Measurements from ENCODE around the gene SLC9B1.
"Not testable (repeated sequence)": the region's sequence is repeated elsewhere in the genome, so short reads cannot be mapped to it uniquely, and the experiment has no call there.

Gene SLC9B1

GRCh38 chr4:103018391-103019307, 856 bp downstream of the SLC9B1 start:
- peak; percentile 38 for DNase-seq
- in situ Hi-C loops (cut with HindIII; ENCODE audit: low pct_ligation_motif_present, low pct_unique_long_range_greater_than_20kb, low sequenced_read_pairs): no loop called here

- DNase-seq: no peak
- in situ Hi-C loops (cut with HindIII; ENCODE audit: low pct_ligation_motif_present, low pct_unique_long_range_greater_than_20kb, low sequenced_read_pairs): no loop called here
Measured at GRCh38 chr4:103012551-103012950, 7.0 kb downstream of the SLC9B1 start.

GRCh38 chr4:103012060-103012459, 7.4 kb downstream of the SLC9B1 start:
- peak; percentile 12 for DNase-seq
- in situ Hi-C loops (cut with HindIII; ENCODE audit: low pct_ligation_motif_present, low pct_unique_long_range_greater_than_20kb, low sequenced_read_pairs): no loop called here

- in situ Hi-C loops (cut with HindIII; ENCODE audit: low pct_ligation_motif_present, low pct_unique_long_range_greater_than_20kb, low sequenced_read_pairs): no loop called here
Measured at GRCh38 chr4:103011378-103012025, 8.0 kb downstream of the SLC9B1 start.

GRCh38 chr4:103010804-103011203, 8.7 kb downstream of the SLC9B1 start:
- in situ Hi-C loops (cut with HindIII; ENCODE audit: low pct_ligation_motif_present, low pct_unique_long_range_greater_than_20kb, low sequenced_read_pairs): no loop called here
- DNase-seq: no peak

More at GRCh38 chr4:103011378-103012025, 8.0 kb downstream of the SLC9B1 start:
- DNase-seq: no peak

GRCh38 chr4:103008875-103009729, 10.4 kb downstream of the SLC9B1 start:
- in situ Hi-C loops (cut with HindIII; ENCODE audit: low pct_ligation_motif_present, low pct_unique_long_range_greater_than_20kb, low sequenced_read_pairs): no loop called here
- DNase-seq: peak; percentile 54

- no peak for DNase-seq
- in situ Hi-C loops (cut with HindIII; ENCODE audit: low pct_ligation_motif_present, low pct_unique_long_range_greater_than_20kb, low sequenced_read_pairs): no loop called here
Measured at GRCh38 chr4:103002551-103002950, 17.0 kb downstream of the SLC9B1 start.

- DNase-seq: no peak
- in situ Hi-C loops (cut with HindIII; ENCODE audit: low pct_ligation_motif_present, low pct_unique_long_range_greater_than_20kb, low sequenced_read_pairs): no loop called here
Measured at GRCh38 chr4:102994803-102995202, 24.7 kb downstream of the SLC9B1 start.

GRCh38 chr4:102993985-102994384, 25.5 kb downstream of the SLC9B1 start:
- in situ Hi-C loops (cut with HindIII; ENCODE audit: low pct_ligation_motif_present, low pct_unique_long_range_greater_than_20kb, low sequenced_read_pairs); DNase-seq: not testable (repeated sequence)

GRCh38 chr4:102988429-102989020, 31.0 kb downstream of the SLC9B1 start:
- no peak for DNase-seq

GRCh38 chr4:102981005-102981404, 38.5 kb downstream of the SLC9B1 start:
- no peak for DNase-seq

More at GRCh38 chr4:102988429-102989020, 31.0 kb downstream of the SLC9B1 start:
- in situ Hi-C loops (cut with HindIII; ENCODE audit: low pct_ligation_motif_present, low pct_unique_long_range_greater_than_20kb, low sequenced_read_pairs): no loop called here

GRCh38 chr4:102961813-102962212, 57.7 kb downstream of the SLC9B1 start:
- in situ Hi-C loops (cut with HindIII; ENCODE audit: low pct_ligation_motif_present, low pct_unique_long_range_greater_than_20kb, low sequenced_read_pairs); DNase-seq: not testable (repeated sequence)

More at GRCh38 chr4:102981005-102981404, 38.5 kb downstream of the SLC9B1 start:
- in situ Hi-C loops (cut with HindIII; ENCODE audit: low pct_ligation_motif_present, low pct_unique_long_range_greater_than_20kb, low sequenced_read_pairs): no loop called here

GRCh38 chr4:102959496-102959895, 60.0 kb downstream of the SLC9B1 start:
- no peak for DNase-seq
- in situ Hi-C loops (cut with HindIII; ENCODE audit: low pct_ligation_motif_present, low pct_unique_long_range_greater_than_20kb, low sequenced_read_pairs): no loop called here

- in situ Hi-C loops (cut with HindIII; ENCODE audit: low pct_ligation_motif_present, low pct_unique_long_range_greater_than_20kb, low sequenced_read_pairs): no loop called here
- DNase-seq: no peak
Measured at GRCh38 chr4:102945066-102945465, 74.4 kb downstream of the SLC9B1 start.

- DNase-seq; in situ Hi-C loops (cut with HindIII; ENCODE audit: low pct_ligation_motif_present, low pct_unique_long_range_greater_than_20kb, low sequenced_read_pairs): not testable (repeated sequence)
Measured at GRCh38 chr4:102938063-102938462, 81.4 kb downstream of the SLC9B1 start.

- in situ Hi-C loops (cut with HindIII; ENCODE audit: low pct_ligation_motif_present, low pct_unique_long_range_greater_than_20kb, low sequenced_read_pairs): no loop called here
- DNase-seq: no peak
Measured at GRCh38 chr4:102935716-102936115, 83.8 kb downstream of the SLC9B1 start.

GRCh38 chr4:102919697-102920096, 99.8 kb downstream of the SLC9B1 start:
- DNase-seq; in situ Hi-C loops (cut with HindIII; ENCODE audit: low pct_ligation_motif_present, low pct_unique_long_range_greater_than_20kb, low sequenced_read_pairs): not testable (repeated sequence)

- in situ Hi-C loops (cut with HindIII; ENCODE audit: low pct_ligation_motif_present, low pct_unique_long_range_greater_than_20kb, low sequenced_read_pairs): no loop called here
- DNase-seq: no peak
Measured at GRCh38 chr4:102918859-102919258, 100.6 kb downstream of the SLC9B1 start.
